Peyer's patch (tissue), 4 donors: Measurements from ENCODE around the gene CYTH2. TPM values are rescaled to one million over a fixed set of nuclear protein-coding genes. Genes with fewer than 3 reads are reported as not detected.

Experiments used
- DNase-seq, 3 donors: peaks; one replicate each; pipeline ENCODE4 v3.0.0-alpha.2; 2017 to 2019
- H3K27ac ChIP-seq, 4 donors: fragments of 200-600 bp; sonication (generic); one replicate each; pipeline ENCODE4 v1.5.1; 2016 to 2019
- H3K27me3 ChIP-seq, 2 donors: fragments of 200-600 bp; sonication (generic); one replicate each; pipeline ENCODE4 v1.5.1; 2019
- H3K36me3 ChIP-seq, 3 donors: fragments of 200-600 bp; sonication (generic); one replicate each; pipeline ENCODE4 v1.5.1; 2016 to 2019
- H3K4me1 ChIP-seq, 4 donors: fragments of 200-600 bp; sonication (generic); one replicate each; pipeline ENCODE4 v1.5.1; 2016 to 2019
- H3K4me3 ChIP-seq, 4 donors: fragments of 200-600 bp; sonication (generic); 1 replicate in 3 of 4; 2 replicates in 1 of 4; pipeline ENCODE4 v1.5.1; 2016 to 2019; ENCODE audit warnings: mild to moderate bottlenecking in 1 of 4
- H3K9me3 ChIP-seq, 4 donors: fragments of 200-600 bp; sonication (generic); one replicate each; pipeline ENCODE4 v1.5.1; 2016 to 2019; ENCODE audit warnings: mild to moderate bottlenecking in 1 of 4
- POLR2A ChIP-seq, 2 donors: fragments of 450-650 bp; IDR thresholded peaks; one replicate each; pipeline ENCODE4 v1.5.1; 2017; ENCODE audit warnings: antibody characterized with exemption in 2 of 2, mild to moderate bottlenecking in 2 of 2, moderate library complexity in 2 of 2
- total RNA-seq, 4 donors: library from RNA; depleted of rRNA; stranded (reverse); fragments of >200 nt; gene quantifications; one replicate each; pipeline ENCODE4 v1.1.0, GENCODE V29; 2016
- TF ChIP-seq, protein P1 (sequence below), 6 experiments: fragments of 450-650 bp in 4 of 6; fragments of 200-600 bp in 2 of 6; sonication (generic) in 1 of 6; IDR thresholded peaks; one replicate each; pipeline ENCODE4 v1.5.1; 2017 to 2019; ENCODE audit warnings: antibody characterized with exemption in 6 of 6, mild to moderate bottlenecking in 3 of 6, moderate library complexity in 1 of 6

CYTH2 gene
- total RNA-seq, 4 donors from 2014 or later = 64.5 to 160 (median 76.9) TPM

DNA sequence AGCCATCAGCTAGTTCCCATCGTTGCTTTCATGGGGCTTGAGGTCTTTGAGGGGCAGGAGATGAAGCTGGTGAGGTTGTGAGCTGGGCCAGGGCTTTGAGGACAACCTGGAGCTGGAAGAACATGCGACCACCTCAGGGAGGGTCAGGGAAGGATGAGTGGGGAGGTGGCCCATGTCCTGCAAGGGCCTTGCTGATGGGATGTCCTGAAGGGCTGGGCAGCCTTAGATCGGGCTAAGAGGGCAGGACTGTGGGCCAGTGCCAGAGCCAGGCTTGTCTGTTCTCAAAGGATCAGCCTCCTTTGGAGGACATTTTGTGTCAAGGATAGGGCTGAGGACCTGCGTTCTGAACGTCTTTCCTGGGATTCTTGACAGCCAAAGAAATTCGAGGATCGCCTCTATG is 10.5 kb downstream of the CYTH2 start:
- Histone ChIP-seq H3K9me3 (no peaks in the 10 kb centered on the region), H3K27ac (peak overlapping the region in 1 of 4 donors; percentile 84), H3K4me1 (peaks cover 0 to 15% (median 3%) of the 10 kb centered on the region in 4 donors), H3K36me3 (peaks cover 0 to 50% (median 0%) of the 10 kb centered on the region in 3 donors), H3K27me3 (no peaks in the 10 kb centered on the region), H3K4me3 (no peak overlapping the region)
- peak in 1 of 3 donors; percentile 51 for DNase-seq
- no peak for TF ChIP-seq POLR2A (IDR thresholded peaks at IDR 0.05)
- TF ChIP-seq, protein P1, sequence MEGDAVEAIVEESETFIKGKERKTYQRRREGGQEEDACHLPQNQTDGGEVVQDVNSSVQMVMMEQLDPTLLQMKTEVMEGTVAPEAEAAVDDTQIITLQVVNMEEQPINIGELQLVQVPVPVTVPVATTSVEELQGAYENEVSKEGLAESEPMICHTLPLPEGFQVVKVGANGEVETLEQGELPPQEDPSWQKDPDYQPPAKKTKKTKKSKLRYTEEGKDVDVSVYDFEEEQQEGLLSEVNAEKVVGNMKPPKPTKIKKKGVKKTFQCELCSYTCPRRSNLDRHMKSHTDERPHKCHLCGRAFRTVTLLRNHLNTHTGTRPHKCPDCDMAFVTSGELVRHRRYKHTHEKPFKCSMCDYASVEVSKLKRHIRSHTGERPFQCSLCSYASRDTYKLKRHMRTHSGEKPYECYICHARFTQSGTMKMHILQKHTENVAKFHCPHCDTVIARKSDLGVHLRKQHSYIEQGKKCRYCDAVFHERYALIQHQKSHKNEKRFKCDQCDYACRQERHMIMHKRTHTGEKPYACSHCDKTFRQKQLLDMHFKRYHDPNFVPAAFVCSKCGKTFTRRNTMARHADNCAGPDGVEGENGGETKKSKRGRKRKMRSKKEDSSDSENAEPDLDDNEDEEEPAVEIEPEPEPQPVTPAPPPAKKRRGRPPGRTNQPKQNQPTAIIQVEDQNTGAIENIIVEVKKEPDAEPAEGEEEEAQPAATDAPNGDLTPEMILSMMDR (IDR thresholded peaks at IDR 0.05) = no peak

DNA sequence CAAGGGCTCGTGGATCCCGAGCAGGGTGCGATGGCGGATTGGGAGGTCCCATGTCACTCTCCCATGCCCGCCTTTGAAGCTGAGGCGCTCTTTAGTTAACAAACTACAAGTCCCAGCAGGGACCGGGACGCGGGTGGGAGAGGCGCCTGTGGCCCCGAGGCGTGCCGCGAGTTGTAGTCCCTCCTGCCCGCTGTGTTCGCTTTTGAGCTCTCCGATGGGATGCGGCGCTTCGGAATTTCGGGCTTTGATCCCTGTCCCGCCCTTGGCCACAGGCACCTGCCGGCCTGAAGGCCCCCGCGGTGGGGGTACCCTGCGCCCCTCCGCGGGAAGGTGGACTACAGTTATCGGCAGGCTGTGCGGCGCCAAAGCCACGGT is 11.0 kb downstream of the CYTH2 start:
- H3K27me3 ChIP-seq = no peaks in the 10 kb centered on the region
- DNase-seq = peak; percentile 43 to 70 (median 68)
- H3K4me1 ChIP-seq = peaks cover 0 to 15% (median 3%) of the 10 kb centered on the region in 4 donors
- TF ChIP-seq, protein P1 (IDR thresholded peaks at IDR 0.05) = no peak
- TF ChIP-seq POLR2A (IDR thresholded peaks at IDR 0.05) = no peak
- no peaks in the 10 kb centered on the region for H3K9me3 ChIP-seq
- H3K27ac ChIP-seq = peak overlapping the region; percentile 44 to 84 (median 62)
- H3K4me3 ChIP-seq = peak overlapping the region; percentile 35 to 58 (median 54)
- peaks cover 0 to 45% (median 0%) of the 10 kb centered on the region in 3 donors for H3K36me3 ChIP-seq

DNA sequence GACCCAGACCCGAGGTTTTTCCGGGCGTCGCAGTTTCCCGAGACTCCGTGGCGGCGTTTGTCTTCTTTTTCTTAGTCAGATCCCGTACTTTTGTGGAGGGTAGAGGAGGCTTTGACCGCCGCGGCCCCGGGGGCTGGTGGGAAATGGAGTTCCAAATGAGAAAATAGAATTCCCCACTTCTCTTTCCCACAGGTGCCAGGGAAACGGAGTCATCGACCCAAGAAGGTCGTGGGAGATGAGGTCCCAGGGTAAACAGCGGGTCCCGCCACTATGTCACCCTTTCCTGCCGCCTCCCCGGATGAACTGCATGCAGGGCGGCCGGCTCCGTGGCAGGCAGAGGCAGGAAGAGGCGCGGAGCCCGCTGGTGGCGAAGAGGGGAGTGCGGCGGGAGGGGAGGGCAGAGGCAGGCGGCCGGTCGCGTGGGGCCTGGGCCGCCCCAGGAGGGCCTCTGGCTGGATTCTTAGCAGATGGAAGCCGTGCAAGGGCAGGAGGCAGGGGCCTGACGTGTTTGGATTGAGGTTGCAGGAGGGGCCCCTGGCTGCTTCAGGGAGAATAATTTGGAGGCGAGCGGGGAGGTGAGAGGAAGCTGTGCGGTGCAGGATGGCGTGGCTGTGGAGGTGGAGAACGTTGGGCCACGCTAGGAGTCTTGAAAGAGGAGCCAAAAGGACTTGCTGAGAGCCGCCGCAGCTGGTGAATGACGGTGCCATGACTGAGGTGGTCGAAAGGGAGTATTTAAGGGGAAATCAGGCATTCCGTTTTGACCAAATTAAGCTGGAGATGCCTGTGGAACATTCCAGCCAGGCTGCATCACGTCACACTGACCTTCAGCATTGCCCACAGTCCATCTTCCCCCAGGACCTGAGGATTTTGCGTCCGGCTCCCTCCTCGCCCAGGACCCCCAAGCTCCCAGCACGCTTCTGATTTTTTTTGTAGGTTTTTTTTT is 11.7 kb downstream of the CYTH2 start:
- H3K27ac ChIP-seq = peak overlapping the region; percentile 44 to 84 (median 62)
- H3K9me3 ChIP-seq = no peaks in the 10 kb centered on the region
- peak; percentile 66 to 74 (median 72) for DNase-seq
- no peak for TF ChIP-seq POLR2A (IDR thresholded peaks at IDR 0.05)
- TF ChIP-seq, protein P1 (IDR thresholded peaks at IDR 0.05) = no peak
- peaks cover 0 to 15% (median 3%) of the 10 kb centered on the region in 4 donors for H3K4me1 ChIP-seq
- H3K36me3 ChIP-seq = peaks cover 0 to 38% (median 0%) of the 10 kb centered on the region in 3 donors
- H3K4me3 ChIP-seq = peak overlapping the region; percentile 35 to 58 (median 54)
- H3K27me3 ChIP-seq = no peaks in the 10 kb centered on the region

DNA sequence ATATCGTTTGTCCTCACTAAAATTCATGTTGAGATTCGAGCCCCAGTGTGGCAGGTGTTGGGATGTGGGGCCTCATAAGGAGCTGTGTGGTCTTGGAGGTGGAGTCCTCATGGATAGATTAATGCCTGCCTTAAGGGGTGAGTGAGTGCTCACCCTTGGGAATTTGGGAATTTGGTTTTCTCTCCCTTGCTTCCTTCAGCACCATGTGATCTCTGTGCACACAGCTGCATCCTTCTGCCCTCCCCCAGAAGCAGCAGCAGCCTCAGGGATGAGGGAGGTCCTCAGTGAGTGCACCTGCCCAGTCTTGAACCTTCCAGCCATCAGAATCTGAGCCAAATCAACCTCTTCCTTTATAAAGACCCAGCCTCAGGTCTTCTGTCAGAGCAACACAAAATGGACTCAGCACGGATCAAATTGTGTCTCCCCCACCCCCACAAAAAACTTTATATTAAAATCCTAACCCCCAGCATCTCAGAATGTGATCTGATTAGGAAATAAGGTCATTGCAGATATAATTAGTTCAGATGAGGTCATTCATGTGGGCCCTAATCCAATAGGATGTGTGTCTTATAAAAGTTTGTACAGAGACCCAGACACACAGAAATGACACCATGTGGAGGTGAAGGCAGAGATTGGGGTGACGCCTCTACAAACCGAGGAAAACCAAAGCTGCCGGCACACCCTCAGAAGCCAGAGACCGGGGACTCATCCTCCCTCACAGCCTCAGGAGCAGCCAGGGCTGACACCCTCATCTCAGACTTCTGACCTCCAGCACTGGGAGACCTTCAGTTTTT is 12.9 kb downstream of the CYTH2 start:
- no peak for DNase-seq
- peaks cover 0 to 17% (median 3%) of the 10 kb centered on the region in 4 donors for H3K4me1 ChIP-seq
- no peak for TF ChIP-seq POLR2A (IDR thresholded peaks at IDR 0.05)
- TF ChIP-seq, protein P1 (IDR thresholded peaks at IDR 0.05) = no peak
- no peaks in the 10 kb centered on the region for H3K27me3 ChIP-seq
- H3K27ac ChIP-seq = no peak overlapping the region
- peaks cover 0 to 26% (median 0%) of the 10 kb centered on the region in 3 donors for H3K36me3 ChIP-seq
- no peaks in the 10 kb centered on the region for H3K9me3 ChIP-seq
- H3K4me3 ChIP-seq = no peak overlapping the region

DNA sequence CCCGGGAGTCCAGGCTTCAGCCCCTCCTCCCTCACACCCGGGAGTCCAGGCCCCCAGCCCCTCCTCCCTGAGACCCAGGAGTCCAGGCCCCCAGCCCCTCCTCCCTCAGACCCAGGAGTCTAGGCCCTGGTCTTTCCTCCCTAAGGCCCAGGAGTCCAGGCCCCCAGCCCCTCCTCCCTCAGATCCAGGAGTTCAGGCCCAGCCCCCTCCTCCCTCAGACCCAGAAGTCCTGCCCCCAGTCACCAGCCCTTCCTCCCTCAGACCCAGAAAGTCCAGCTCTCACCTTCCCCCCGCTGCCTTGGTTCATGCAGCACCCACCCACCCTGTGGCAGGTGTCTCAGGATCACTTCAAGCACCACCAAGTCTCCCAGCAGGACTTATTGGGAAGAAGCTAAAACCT is 14.1 kb downstream of the CYTH2 start:
- Histone ChIP-seq H3K9me3 (no peaks in the 10 kb centered on the region), H3K36me3 (peaks cover 0 to 13% (median 0%) of the 10 kb centered on the region in 3 donors), H3K4me1 (peaks cover 0 to 28% (median 3%) of the 10 kb centered on the region in 4 donors), H3K27me3 (no peaks in the 10 kb centered on the region), H3K27ac (no peak overlapping the region), H3K4me3 (no peak overlapping the region)
- TF ChIP-seq POLR2A (IDR thresholded peaks at IDR 0.05) = no peak
- TF ChIP-seq, protein P1 (IDR thresholded peaks at IDR 0.05) = no peak
- DNase-seq = no peak
